ENCODE measurements around the gene C1orf216. TPM values are rescaled to one million over a fixed set of nuclear protein-coding genes. Genes with fewer than 3 reads are reported as not detected.
"Not testable (repeated sequence)": the region's sequence is repeated elsewhere in the genome, so short reads cannot be mapped to it uniquely, and the experiment has no call there.

The C1orf216 gene
- total RNA-seq, 4 donors from 2014 or later = 23.6 to 35.4 (median 25.2) TPM

DNA sequence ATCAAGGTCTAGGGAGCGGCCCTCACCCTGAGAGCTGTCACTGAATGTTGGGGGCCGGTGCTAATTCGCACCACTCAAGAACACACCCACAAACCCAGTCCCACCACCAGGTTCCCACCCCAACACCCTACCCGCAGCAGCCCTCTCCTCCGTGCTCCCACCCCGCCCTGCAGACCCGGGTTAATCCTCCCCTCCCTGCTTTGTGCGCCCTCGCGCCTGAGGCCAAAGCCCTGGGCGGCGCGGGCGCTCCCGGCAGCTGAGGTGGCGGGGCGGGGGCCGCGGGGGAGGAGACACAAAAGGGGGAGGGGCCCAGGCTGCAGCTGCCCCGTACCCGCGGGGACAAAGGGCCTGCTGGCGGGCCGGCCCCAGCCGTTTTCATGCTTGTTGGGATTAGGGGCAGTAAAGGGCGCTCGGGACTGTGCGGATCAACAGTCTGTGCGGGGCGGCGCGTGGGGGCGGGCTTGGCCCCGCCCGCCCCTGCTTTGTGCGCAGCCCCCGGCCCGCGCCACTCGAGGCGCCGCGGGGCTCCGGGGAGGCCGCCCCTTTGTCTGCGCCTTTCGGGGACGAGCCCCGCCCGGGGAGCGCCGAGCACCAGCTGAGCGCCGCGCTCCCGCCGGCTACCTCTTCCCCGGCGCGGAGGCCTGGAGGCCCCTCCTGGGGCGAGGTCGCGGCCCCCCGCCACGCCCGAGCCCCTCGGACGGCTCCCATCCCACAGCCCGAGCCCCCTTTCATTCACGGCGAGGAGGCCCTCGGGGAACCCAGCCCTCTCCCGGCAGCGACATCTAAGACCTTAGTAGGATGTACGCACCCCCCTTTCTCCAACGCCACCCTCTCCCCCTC is 10.9 kb downstream of the C1orf216 start:
- Histone ChIP-seq H3K9me3 (no peaks in the 10 kb centered on the region), H3K27ac (no peak overlapping the region), H3K4me1 (peaks cover 0 to 17% (median 9%) of the 10 kb centered on the region in 3 donors), H3K36me3 (no peaks in the 10 kb centered on the region), H3K27me3 (peaks cover 50% of the 10 kb centered on the region), H3K4me3 (peak overlapping the region; percentile 29 to 63)
- TF ChIP-seq EP300 (IDR thresholded peaks at IDR 0.05) = no peak
- TF ChIP-seq POLR2A (IDR thresholded peaks at IDR 0.05) = no peak
- TF ChIP-seq, protein P1, sequence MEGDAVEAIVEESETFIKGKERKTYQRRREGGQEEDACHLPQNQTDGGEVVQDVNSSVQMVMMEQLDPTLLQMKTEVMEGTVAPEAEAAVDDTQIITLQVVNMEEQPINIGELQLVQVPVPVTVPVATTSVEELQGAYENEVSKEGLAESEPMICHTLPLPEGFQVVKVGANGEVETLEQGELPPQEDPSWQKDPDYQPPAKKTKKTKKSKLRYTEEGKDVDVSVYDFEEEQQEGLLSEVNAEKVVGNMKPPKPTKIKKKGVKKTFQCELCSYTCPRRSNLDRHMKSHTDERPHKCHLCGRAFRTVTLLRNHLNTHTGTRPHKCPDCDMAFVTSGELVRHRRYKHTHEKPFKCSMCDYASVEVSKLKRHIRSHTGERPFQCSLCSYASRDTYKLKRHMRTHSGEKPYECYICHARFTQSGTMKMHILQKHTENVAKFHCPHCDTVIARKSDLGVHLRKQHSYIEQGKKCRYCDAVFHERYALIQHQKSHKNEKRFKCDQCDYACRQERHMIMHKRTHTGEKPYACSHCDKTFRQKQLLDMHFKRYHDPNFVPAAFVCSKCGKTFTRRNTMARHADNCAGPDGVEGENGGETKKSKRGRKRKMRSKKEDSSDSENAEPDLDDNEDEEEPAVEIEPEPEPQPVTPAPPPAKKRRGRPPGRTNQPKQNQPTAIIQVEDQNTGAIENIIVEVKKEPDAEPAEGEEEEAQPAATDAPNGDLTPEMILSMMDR (IDR thresholded peaks at IDR 0.05) = no peak
- no peak for TF ChIP-seq POLR2AphosphoS5 (IDR thresholded peaks at IDR 0.05)
- 40% methylated on average over 1 of the region's 76 CpGs; no CpG with 5 or more reads in 1 of the 2 donors for WGBS, 2 donors (ENCODE audit: low coverage in 1 of 2)
- ATAC-seq = peak; percentile 43

DNA sequence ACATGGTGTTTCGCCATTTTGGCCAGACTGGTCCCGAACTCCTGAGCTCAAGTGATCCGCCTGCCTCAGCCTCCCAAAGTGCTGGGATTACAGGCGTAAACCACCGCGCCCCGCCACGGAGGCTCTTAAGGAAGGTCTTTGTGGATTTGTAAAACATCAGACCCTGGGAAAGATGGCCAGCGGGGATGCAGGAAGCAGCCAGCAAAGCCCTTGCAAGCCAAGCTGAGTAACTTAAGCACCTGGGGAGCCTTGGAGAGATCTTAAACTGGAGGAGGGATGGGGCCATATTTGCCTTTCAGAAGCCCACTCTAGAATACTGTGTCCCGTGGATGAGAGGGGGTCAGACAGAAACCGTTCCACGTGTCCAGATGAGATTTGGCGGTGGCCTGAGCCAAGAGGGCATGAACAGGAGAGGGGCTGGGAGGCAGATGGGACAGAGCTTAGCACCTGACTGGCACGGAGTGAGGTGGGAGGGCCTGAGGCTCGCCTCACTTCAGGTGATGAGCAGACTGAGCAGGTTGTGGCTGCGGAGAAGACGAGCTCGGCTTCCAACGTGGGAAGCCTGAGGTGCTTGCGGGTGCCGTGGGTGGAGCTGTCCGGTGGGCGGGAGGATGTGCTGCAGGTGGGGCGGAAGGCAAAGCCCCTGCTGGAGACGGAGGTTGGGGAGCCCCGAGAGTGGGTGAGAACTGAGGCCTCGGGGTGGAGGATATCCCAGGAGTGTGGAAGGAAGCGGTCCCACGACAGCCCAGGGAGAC is 11.7 kb downstream of the C1orf216 start:
- no peak overlapping the region for H3K27ac ChIP-seq
- H3K36me3 ChIP-seq = no peaks in the 10 kb centered on the region
- TF ChIP-seq, protein P1 (IDR thresholded peaks at IDR 0.05) = no peak
- TF ChIP-seq POLR2AphosphoS5 (IDR thresholded peaks at IDR 0.05) (no peak), EP300 (IDR thresholded peaks at IDR 0.05) (no peak), POLR2A (IDR thresholded peaks at IDR 0.05) (no peak)
- WGBS, 2 donors (ENCODE audit: low coverage in 1 of 2) = 41 to 56% methylated on average over 3 to 13 of the region's 29 CpGs
- ATAC-seq = no peak
- H3K27me3 ChIP-seq = peaks cover 58% of the 10 kb centered on the region
- peaks cover 0 to 17% (median 9%) of the 10 kb centered on the region in 3 donors for H3K4me1 ChIP-seq
- H3K9me3 ChIP-seq = no peaks in the 10 kb centered on the region
- H3K4me3 ChIP-seq = peak overlapping the region in 1 of 2 donors; percentile 63

DNA sequence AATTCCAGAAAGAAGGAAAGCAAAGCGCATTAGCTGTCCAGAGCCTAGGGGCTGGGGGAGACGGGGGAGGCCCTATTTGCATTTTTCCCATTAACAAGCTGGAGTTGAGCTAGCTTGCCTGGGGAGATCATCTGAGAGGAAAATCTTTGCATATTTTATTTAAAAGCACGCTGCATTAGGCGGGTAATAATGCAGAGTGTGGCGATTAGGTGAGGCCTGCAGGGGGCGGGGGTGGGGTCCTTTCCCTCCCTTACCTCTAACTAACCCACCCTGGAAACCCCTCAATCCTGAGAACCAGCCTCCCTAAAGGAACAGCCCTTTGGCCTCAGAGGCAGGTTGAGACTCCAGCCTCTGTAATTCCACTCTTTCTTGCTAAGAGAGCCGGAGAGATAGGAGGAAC is 16.2 kb downstream of the C1orf216 start:
- no peak for ATAC-seq
- H3K27me3 ChIP-seq = peaks cover 83% of the 10 kb centered on the region
- H3K4me3 ChIP-seq = no peak overlapping the region
- H3K36me3 ChIP-seq = no peaks in the 10 kb centered on the region
- H3K4me1 ChIP-seq = peaks cover 0 to 4% (median 1%) of the 10 kb centered on the region in 3 donors
- H3K9me3 ChIP-seq = no peaks in the 10 kb centered on the region
- 15 to 18% methylated on average over 3 to 4 of the region's 7 CpGs for WGBS, 2 donors (ENCODE audit: low coverage in 1 of 2)
- TF ChIP-seq, protein P1 (IDR thresholded peaks at IDR 0.05) = no peak
- no peak for TF ChIP-seq POLR2A (IDR thresholded peaks at IDR 0.05)
- no peak overlapping the region for H3K27ac ChIP-seq

DNA sequence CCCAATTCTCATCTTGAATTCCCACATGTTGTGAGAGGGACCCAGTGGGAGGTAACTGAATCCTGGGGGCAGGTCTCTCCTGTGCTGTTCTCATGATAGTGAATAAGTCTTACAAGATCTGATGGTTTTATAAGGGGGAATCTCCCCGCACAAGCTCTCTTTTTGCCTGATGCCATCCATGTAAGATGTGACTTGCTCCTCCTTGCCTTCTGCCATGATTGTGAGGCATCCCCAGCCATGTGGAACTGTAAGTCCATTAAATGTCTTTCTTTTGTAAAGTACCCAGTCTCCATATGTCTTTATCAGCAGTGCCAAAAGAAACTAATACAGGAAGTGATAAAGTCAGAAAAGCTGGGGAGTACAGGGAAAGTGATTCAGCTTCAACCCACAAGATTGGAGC is 19.5 kb downstream of the C1orf216 start:
- not testable (repeated sequence) for H3K9me3 ChIP-seq, H3K27ac ChIP-seq, H3K4me1 ChIP-seq, H3K4me3 ChIP-seq, ATAC-seq, H3K36me3 ChIP-seq
- H3K27me3 ChIP-seq = peaks cover 88% of the 10 kb centered on the region
- WGBS, 2 donors (ENCODE audit: low coverage in 1 of 2) = 100% methylated on average over 1 of the region's 1 CpG; no CpG with 5 or more reads in 1 of the 2 donors

DNA sequence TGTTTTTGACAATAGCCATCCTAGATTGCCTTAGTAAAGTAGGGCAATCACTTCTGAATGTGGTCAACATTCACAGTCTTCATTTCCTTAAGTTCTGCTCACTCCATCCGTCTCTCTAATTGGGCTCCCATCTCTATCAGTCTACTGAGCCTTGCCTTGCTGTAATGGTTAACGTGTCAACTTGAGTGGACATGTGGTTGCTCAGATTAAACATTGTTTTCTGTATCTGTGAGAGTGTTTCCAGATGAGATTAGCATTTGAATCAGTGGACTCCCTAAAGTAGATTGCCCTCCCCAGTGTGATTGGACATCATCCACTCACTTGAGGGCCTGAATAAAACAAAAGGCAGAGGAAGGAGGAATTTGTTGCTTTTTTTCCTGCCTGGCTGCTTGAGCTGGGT is 26.4 kb downstream of the C1orf216 start:
- Histone ChIP-seq H3K4me1 (no peaks in the 10 kb centered on the region), H3K27ac (no peak overlapping the region), H3K4me3 (no peak overlapping the region), H3K27me3 (peaks cover 55% of the 10 kb centered on the region), H3K36me3 (no peaks in the 10 kb centered on the region), H3K9me3 (no peaks in the 10 kb centered on the region)
- no peak for TF ChIP-seq POLR2AphosphoS5 (IDR thresholded peaks at IDR 0.05)
- TF ChIP-seq EP300 (IDR thresholded peaks at IDR 0.05) = no peak
- TF ChIP-seq POLR2A (IDR thresholded peaks at IDR 0.05) = no peak
- TF ChIP-seq, protein P1 (IDR thresholded peaks at IDR 0.05) = no peak
- 49 to 56% methylated on average over 2 of the region's 2 CpGs for WGBS, 2 donors (ENCODE audit: low coverage in 1 of 2)
- no peak for ATAC-seq
